Measurements from ENCODE around the gene ENOX1.

Gene ENOX1

DNA sequence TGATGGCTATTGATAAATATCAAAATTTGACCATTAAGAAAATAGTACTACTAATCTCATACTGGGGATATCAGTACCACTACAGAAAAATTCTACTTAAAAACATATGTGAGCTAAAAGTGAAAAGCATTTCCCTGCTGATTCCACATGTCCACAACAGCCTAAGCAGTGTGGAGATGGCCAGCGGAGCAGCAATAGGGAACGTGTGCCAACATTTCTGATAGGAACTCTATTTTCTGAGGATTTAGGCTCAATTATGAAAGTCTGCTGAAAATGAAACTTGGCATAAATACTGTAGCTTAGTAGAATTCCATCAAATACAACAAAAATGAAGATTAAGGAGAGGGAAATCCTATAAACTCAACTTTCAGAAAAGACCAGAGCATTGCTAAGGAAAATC lies 311.6 kb downstream of the ENOX1 start:
- no peak for DNase-seq

GRCh38 chr13:43473437-43473836 lies 313.3 kb downstream of the ENOX1 start:
- DNase-seq: no peak

- DNase-seq: no peak
Measured at GRCh38 chr13:43472980-43473379, 313.8 kb downstream of the ENOX1 start.

- no peak for DNase-seq
Measured at GRCh38 chr13:43472339-43472738, 314.4 kb downstream of the ENOX1 start.

- no peak for DNase-seq
Measured at GRCh38 chr13:43470610-43471009, 316.2 kb downstream of the ENOX1 start.

DNA sequence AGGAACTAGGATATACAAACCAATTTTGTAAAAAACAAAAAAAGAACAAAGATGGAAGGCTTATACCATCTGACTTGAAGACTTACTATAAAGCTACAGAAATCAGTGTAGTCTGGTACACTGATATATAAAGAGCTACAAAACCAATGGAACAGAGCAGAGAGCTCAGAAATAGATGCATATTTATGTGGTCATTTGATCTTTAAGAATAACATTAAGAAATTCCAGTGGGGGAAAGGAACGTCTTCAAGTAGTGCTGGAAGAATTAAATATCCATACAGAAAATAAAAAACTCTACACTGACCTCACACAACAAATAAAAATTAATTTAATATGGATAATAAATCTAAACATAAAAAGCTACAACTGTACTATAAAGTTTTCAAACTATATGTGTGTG lies 317.0 kb downstream of the ENOX1 start:
- DNase-seq: no peak

- DNase-seq: no peak
Measured at GRCh38 chr13:43464578-43465264, 322.1 kb downstream of the ENOX1 start.

GRCh38 chr13:43448605-43449336 lies 338.0 kb downstream of the ENOX1 start:
- no peak for DNase-seq

- no peak for DNase-seq
Measured at GRCh38 chr13:43446126-43446525, 340.6 kb downstream of the ENOX1 start.

DNA sequence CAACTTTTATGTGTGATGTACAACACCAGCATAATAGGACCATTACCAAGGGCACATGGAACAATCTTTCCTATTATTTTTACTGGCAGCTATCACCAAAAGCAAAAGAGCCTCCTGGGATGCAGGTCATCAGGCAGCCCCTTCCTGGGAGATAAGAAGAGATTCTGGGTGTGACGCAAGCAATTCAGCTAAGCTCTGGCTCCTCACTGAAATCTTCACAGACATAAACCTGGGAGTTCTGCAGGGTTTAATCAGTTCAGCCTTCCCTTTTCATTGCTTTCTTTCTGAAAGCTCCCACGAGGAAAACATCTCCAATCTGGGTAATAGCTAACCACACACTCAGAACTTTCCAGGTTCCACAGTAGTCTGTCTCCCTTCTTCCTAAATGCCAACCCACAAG lies 341.1 kb downstream of the ENOX1 start:
- DNase-seq: no peak

GRCh38 chr13:43444081-43444480 lies 342.7 kb downstream of the ENOX1 start:
- DNase-seq: no peak

DNA sequence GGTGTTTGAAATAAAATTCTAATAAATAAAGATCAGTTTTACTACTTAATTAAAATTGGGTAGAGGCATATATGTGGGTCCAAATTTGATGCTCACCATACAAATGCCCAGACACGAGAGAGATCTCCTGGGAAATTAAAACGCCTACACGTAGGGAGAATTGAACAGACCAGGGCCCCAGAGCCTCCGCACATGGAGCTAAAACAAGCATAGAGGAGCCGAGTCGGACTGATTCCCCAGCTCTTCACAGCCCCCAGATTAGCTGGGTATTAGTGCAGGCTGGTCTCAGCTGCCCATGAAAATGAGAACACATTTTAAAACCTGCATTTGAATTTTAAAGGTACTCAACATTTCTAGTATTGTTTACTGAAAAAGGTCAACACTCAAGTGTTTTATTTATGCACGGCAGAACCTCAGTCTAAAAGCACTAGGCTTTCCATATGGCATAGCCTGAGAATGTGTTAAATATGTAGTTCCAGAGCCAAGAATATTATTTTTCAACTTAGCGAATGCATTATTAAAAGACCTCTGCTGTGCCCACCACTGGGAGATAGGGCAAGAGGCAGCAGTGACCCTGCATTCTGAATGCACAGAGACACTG lies 344.8 kb downstream of the ENOX1 start:
- DNase-seq: no peak

DNA sequence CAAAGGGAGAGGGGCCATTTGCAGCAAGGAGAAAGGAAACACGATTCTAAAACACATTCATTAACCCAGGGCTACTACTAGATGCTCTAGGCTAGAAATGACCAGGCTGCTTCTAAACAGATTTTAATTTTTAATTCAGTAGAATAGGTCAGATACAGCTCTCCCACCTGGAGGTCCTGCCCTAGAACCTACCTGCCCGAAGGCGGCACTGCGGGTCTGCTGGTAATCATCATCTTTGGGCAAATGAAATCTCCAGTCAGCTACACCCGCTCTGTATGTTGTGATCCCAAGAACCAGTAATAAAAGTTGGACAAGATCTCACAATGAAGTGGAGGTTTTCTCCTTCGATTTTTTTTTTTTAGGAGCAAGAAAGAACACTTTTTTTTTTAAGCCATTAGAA lies 345.3 kb downstream of the ENOX1 start:
- DNase-seq: no peak

- DNase-seq: no peak
Measured at GRCh38 chr13:43434191-43434590, 352.6 kb downstream of the ENOX1 start.

- no peak for DNase-seq
Measured at GRCh38 chr13:43433691-43434141, 353.1 kb downstream of the ENOX1 start.

GRCh38 chr13:43432958-43433357 lies 353.8 kb downstream of the ENOX1 start:
- no peak for DNase-seq

- no peak for DNase-seq
Measured at GRCh38 chr13:43431841-43432240, 354.9 kb downstream of the ENOX1 start.

DNA sequence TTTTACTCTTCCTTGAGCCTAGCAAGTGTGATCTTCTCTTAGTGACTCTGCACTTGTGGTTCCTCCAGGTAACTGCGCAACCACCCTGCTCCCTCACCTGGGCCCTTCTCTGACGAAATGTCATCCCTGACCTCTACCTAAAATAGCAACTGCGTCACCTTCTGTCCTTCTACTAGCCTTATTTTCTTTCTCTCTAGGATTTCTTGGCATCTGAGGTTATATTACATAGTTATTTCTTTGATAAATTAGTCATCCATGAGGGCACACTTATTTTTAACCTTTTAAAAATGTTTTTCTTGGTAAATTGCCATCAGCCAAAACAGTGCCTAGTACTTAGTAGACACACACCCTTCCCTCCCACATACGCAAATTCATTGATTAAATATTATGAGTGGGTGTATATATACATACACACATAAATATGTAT lies 355.5 kb downstream of the ENOX1 start:
- no peak for DNase-seq

- no peak for DNase-seq
Measured at GRCh38 chr13:43428545-43429296, 358.1 kb downstream of the ENOX1 start.

GRCh38 chr13:43426355-43426754 lies 360.4 kb downstream of the ENOX1 start:
- DNase-seq: no peak

DNA sequence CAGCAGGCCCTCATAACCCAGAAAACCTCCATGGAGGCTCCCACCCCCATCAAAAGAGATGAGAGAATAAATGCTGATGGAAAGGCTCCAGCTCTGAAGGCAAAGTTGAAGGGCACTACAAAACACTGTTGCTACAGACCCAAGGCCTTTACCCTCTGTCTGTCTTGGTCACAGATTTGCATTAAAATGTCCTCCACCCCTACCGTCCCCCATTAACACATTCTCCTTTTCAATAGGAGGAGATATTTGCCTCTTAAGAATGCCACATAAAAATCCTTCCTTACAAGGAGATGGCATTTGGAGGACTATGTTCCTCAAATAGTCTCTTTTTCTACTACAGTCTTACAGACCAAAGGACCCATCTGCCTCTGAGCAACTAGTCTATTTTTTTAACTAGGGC lies 361.5 kb downstream of the ENOX1 start:
- DNase-seq: no peak

GRCh38 chr13:43424412-43424811 lies 362.4 kb downstream of the ENOX1 start:
- DNase-seq: no peak

DNA sequence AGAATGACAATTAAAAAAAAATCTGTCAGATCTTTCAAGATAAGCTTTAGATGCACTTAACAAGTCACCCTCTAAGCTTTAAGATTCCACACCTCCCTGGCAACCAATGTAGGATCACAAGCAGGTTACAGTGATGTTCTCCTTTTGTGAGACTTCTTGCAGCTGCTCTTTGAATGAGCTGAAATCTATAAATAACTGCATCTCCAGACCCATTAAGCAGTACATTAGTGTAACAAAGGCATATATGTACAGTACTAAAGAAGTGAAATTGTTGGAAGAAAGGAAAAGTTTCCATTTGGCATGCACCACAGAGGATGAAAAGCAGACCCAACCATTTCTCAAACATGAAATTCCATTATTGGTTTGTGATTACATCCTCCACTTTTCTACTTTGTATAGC lies 364.7 kb downstream of the ENOX1 start:
- no peak for DNase-seq
